ENCODE data around the gene EIF1AY.

EIF1AY gene

DNA sequence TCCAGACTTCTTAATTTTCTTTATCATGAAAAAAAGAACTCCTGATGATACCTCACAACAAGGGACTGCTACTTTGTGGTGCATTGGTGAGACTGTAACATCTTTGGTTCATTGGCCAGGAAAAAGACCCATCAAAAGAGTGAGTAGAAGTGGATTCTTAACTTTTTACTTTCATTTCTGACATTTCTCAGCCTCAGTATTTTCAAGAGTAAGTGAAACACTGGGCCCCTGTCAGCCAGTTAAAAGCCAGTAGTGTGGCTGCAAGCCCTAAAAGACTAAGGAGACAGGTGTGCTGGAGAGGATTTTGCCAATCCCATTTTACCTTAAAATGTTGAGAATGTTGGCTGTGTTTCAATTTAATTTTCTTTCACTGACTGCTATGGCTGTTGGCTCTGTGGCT, 36.6 kb upstream of the EIF1AY start:
- Histone ChIP-seq H3K4me3 (ENCODE audit: low read length) (no peak overlapping the region), H3K27ac (ENCODE audit: low read depth, low read length) (no peak overlapping the region), H3K79me2 (ENCODE audit: control insufficient read depth, low read length) (no peaks in the 10 kb centered on the region), H3F3A (ENCODE audit: control insufficient read depth, insufficient read depth) (no peaks in the 10 kb centered on the region), H3K36me3 (ENCODE audit: control insufficient read depth, low read length) (no peaks in the 10 kb centered on the region), H3K27me3 (ENCODE audit: control insufficient read depth, low read length) (no peaks in the 10 kb centered on the region), H3K9me3 (ENCODE audit: control insufficient read depth, insufficient read depth, low read length) (no peaks in the 10 kb centered on the region), H3K4me1 (ENCODE audit: control insufficient read depth, low read length) (no peaks in the 10 kb centered on the region), H3K4me2 (ENCODE audit: low read length) (no peak overlapping the region), H4K20me1 (ENCODE audit: control insufficient read depth, insufficient read depth, low read depth, low read length) (no peaks in the 10 kb centered on the region), H3K9me2 (replicated peaks; ENCODE audit: control insufficient read depth, low read length) (no peaks in the 10 kb centered on the region)
- TF ChIP-seq, protein P1, sequence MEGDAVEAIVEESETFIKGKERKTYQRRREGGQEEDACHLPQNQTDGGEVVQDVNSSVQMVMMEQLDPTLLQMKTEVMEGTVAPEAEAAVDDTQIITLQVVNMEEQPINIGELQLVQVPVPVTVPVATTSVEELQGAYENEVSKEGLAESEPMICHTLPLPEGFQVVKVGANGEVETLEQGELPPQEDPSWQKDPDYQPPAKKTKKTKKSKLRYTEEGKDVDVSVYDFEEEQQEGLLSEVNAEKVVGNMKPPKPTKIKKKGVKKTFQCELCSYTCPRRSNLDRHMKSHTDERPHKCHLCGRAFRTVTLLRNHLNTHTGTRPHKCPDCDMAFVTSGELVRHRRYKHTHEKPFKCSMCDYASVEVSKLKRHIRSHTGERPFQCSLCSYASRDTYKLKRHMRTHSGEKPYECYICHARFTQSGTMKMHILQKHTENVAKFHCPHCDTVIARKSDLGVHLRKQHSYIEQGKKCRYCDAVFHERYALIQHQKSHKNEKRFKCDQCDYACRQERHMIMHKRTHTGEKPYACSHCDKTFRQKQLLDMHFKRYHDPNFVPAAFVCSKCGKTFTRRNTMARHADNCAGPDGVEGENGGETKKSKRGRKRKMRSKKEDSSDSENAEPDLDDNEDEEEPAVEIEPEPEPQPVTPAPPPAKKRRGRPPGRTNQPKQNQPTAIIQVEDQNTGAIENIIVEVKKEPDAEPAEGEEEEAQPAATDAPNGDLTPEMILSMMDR (IDR thresholded peaks at IDR 0.05; ENCODE audit: low read depth, low read length, poor library complexity, severe bottlenecking) = no peak
- no peak for TF ChIP-seq EZH2phosphoT487 (IDR thresholded peaks at IDR 0.05; ENCODE audit: borderline replicate concordance, low read length)

DNA sequence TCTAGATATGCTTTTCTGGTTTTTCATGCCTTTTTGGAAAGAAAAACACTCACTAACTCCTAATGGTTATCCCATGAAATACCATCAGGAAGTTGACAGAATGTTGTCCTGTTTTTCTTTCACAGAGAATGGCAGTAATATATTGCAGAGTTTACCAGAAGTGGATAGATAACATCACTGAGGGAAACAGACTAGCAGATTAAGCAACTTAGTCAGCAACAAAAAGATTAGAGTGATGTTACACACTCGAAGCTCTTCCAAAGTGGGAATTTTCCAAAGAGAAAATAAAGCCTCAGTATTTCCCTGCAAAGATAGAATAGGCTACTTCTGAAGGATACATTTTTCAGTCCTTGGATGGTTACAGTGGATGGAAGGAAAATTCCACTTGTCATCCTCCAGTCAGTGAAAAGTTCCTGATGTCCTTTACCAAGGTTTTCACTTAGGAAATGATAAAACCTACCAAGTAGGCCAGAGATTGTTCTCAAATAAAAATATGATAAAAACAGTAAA, 31.1 kb upstream of the EIF1AY start:
- H4K20me1 ChIP-seq (ENCODE audit: control insufficient read depth, insufficient read depth, low read depth, low read length) = no peaks in the 10 kb centered on the region
- no peaks in the 10 kb centered on the region for H3F3A ChIP-seq (ENCODE audit: control insufficient read depth, insufficient read depth)
- no peaks in the 10 kb centered on the region for H3K9me3 ChIP-seq (ENCODE audit: control insufficient read depth, insufficient read depth, low read length)
- no peaks in the 10 kb centered on the region for H3K36me3 ChIP-seq (ENCODE audit: control insufficient read depth, low read length)
- H3K27ac ChIP-seq (ENCODE audit: low read depth, low read length) = no peak overlapping the region
- no peaks in the 10 kb centered on the region for H3K27me3 ChIP-seq (ENCODE audit: control insufficient read depth, low read length)
- no peaks in the 10 kb centered on the region for H3K4me1 ChIP-seq (ENCODE audit: control insufficient read depth, low read length)
- TF ChIP-seq EZH2phosphoT487 (IDR thresholded peaks at IDR 0.05; ENCODE audit: borderline replicate concordance, low read length) = no peak
- TF ChIP-seq, protein P1 (IDR thresholded peaks at IDR 0.05; ENCODE audit: low read depth, low read length, poor library complexity, severe bottlenecking) = no peak
- H3K9me2 ChIP-seq (replicated peaks; ENCODE audit: control insufficient read depth, low read length) = no peaks in the 10 kb centered on the region
- H3K4me3 ChIP-seq (ENCODE audit: low read length) = no peak overlapping the region
- H3K79me2 ChIP-seq (ENCODE audit: control insufficient read depth, low read length) = no peaks in the 10 kb centered on the region
- no peak overlapping the region for H3K4me2 ChIP-seq (ENCODE audit: low read length)

DNA sequence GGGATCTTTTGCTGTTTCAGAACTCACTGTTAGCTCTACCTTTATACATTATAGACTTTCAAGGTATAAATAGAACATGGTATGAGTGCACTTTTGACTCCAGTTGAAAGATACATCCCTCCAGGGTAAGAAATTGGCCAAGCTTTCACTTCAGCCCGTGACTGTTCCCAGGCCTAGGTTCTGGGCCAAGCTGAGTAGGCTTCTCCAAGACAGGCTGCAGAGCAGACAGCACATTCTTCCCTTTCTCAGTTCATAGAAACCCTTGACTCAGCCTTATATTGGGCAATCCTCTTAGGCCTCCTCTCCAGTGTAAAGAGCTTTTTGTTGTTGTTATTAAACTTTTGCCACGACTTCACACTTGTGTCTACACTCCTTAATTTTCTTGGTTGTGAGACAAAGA, 29.5 kb upstream of the EIF1AY start:
- Histone ChIP-seq H3K27me3 (ENCODE audit: control insufficient read depth, low read length) (no peaks in the 10 kb centered on the region), H3K4me2 (ENCODE audit: low read length) (no peak overlapping the region), H4K20me1 (ENCODE audit: control insufficient read depth, insufficient read depth, low read depth, low read length) (no peaks in the 10 kb centered on the region), H3K4me1 (ENCODE audit: control insufficient read depth, low read length) (no peaks in the 10 kb centered on the region), H3K9me2 (replicated peaks; ENCODE audit: control insufficient read depth, low read length) (no peaks in the 10 kb centered on the region), H3K36me3 (ENCODE audit: control insufficient read depth, low read length) (no peaks in the 10 kb centered on the region), H3K9me3 (ENCODE audit: control insufficient read depth, insufficient read depth, low read length) (no peaks in the 10 kb centered on the region), H3K4me3 (ENCODE audit: low read length) (no peak overlapping the region), H3K27ac (ENCODE audit: low read depth, low read length) (no peak overlapping the region), H3K79me2 (ENCODE audit: control insufficient read depth, low read length) (no peaks in the 10 kb centered on the region), H3F3A (ENCODE audit: control insufficient read depth, insufficient read depth) (no peaks in the 10 kb centered on the region)
- no peak for TF ChIP-seq EZH2phosphoT487 (IDR thresholded peaks at IDR 0.05; ENCODE audit: borderline replicate concordance, low read length)
- TF ChIP-seq, protein P1 (IDR thresholded peaks at IDR 0.05; ENCODE audit: low read depth, low read length, poor library complexity, severe bottlenecking) = no peak
